ENCODE measurements around the gene PVALEF. TPM values are rescaled to one million over a fixed set of nuclear protein-coding genes. Genes with fewer than 3 reads are reported as not detected.

PVALEF gene
- total and polyA plus RNA-seq, 2 of the 8 experiments (the other 6 are each of a cell fraction or from before 2014, with no cell fraction given), result 0.03 TPM; not detected in 1

DNA sequence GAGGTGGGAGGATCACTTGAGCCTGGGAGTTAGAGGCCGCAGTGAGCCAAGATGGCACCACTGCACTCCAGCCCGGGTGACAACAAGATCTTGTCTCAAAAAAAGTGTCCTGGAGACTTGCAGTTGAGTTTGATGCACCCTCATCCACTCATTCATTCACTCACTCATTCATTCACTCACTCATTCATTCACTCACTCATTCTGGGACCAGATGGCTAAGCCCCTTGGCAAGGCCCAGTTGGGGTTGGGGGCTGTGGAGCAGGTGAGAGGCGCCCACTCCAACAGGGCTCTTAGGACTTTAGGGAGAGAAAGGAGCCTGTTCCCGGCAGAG is 1.9 kb downstream of the PVALEF start:
- Histone ChIP-seq H3K4me3 (ENCODE audit: extremely low read depth in 1 of 4, insufficient read depth in 2 of 4, low read depth in 3 of 4, low read length in 4 of 4) (no peak overlapping the region), H3K4ac (replicated peaks; ENCODE audit: insufficient read length, low read depth, low read length) (no peak overlapping the region), H4K8ac (ENCODE audit: extremely low read depth, insufficient read depth, low read length) (no peak overlapping the region), H3K4me2 (ENCODE audit: insufficient read depth in 1 of 2, low read depth in 2 of 2, low read length in 2 of 2) (0 out of 4 replicates have a peak overlapping the region, but pooled peaks of 1 of the 2 experiments have one; percentile 63), H4K91ac (replicated peaks; ENCODE audit: insufficient read length, low read length) (no peak overlapping the region), H2AK5ac (ENCODE audit: low read depth, low read length) (no peak overlapping the region), H3K36me3 (ENCODE audit: control insufficient read depth in 2 of 4, insufficient read depth in 4 of 4, low read length in 3 of 4) (no peaks in the 10 kb centered on the region; a peak in 1 of 8 replicates), H4K20me1 (replicated peaks in 1 of 2; ENCODE audit: control insufficient read depth in 1 of 2, insufficient read depth in 2 of 2, low read length in 2 of 2) (peaks cover 0 to 8% of the 10 kb centered on the region in 2 experiments), H3K9ac (replicated peaks in 1 of 4; ENCODE audit: extremely low read depth in 1 of 4, low read depth in 3 of 4, low read length in 3 of 4) (no peak overlapping the region), H3K14ac (ENCODE audit: insufficient read length) (no peak overlapping the region), H2AFZ (ENCODE audit: low read length) (no peak overlapping the region), H3K4me1 (replicated peaks in 1 of 4; ENCODE audit: control insufficient read depth in 3 of 4, insufficient read depth in 4 of 4, low read length in 3 of 4) (peaks cover 0 to 12% (median 3%) of the 10 kb centered on the region in 4 experiments; a peak in 4 of 7 replicates), H3K27me3 (replicated peaks in 1 of 4; ENCODE audit: control insufficient read depth in 3 of 4, extremely low read depth in 1 of 4, insufficient read depth in 3 of 4, low read length in 3 of 4) (peaks cover 0 to 7% (median 4%) of the 10 kb centered on the region in 4 experiments; a peak in 5 of 7 replicates), H3K23ac (ENCODE audit: insufficient read length) (no peak overlapping the region), H3K56ac (replicated peaks; ENCODE audit: insufficient read length, low read depth, low read length) (no peak overlapping the region), H4K5ac (ENCODE audit: insufficient read length, low read depth, low read length) (no peak overlapping the region), H3K23me2 (ENCODE audit: low read depth, low read length) (peaks cover 11% of the 10 kb centered on the region), H2BK15ac (ENCODE audit: low read length) (no peak overlapping the region), H3K9me3 (ENCODE audit: insufficient read depth in 2 of 2, low read depth in 1 of 2, low read length in 1 of 2) (no peaks in the 10 kb centered on the region), H3K18ac (ENCODE audit: extremely low read depth, low read length) (no peak overlapping the region), H3K27ac (ENCODE audit: low read depth, low read length) (no peak overlapping the region), H3K79me2 (ENCODE audit: control insufficient read depth in 1 of 2, insufficient read depth in 2 of 2, low read length in 2 of 2) (peaks cover 0 to 4% of the 10 kb centered on the region in 2 experiments; a peak in 2 of 4 replicates), H2BK20ac (ENCODE audit: low read length) (no peak overlapping the region), H2BK5ac (ENCODE audit: low read depth, low read length) (no peak overlapping the region), H2BK12ac (ENCODE audit: low read depth, low read length) (no peak overlapping the region), H2BK120ac (replicated peaks; ENCODE audit: low read depth, low read length) (no peak overlapping the region), H3K79me1 (ENCODE audit: low read depth, low read length) (no peaks in the 10 kb centered on the region; the same call in 1 of the 2 replicates)
- ChIA-PET CTCF (ENCODE audit: partially characterized antibody) (no interaction called here), POLR2A (ENCODE audit: partially characterized antibody) (no interaction called here)
- FAIRE-seq (no peak), DNase-seq (ENCODE audit: low read depth in 1 of 2, low spot score in 2 of 2) (no peak)
- no peak for TF ChIP-seq POU5F1 (IDR thresholded peaks at IDR 0.05; ENCODE audit: low read depth, low read length)
- TF ChIP-seq CBX8 (IDR thresholded peaks at IDR 0.05; ENCODE audit: borderline replicate concordance, low read depth, low read length), result no peak
- TF ChIP-seq SP4 (IDR thresholded peaks at IDR 0.05; ENCODE audit: low read length), result no peak
- TF ChIP-seq KDM4A (IDR thresholded peaks at IDR 0.05; ENCODE audit: low read depth, low read length, severe bottlenecking), result no peak
- no peak for TF ChIP-seq RAD21 (IDR thresholded peaks at IDR 0.05 in 1 of 2, conservative IDR thresholded peaks at IDR 0.05 in 1 of 2; ENCODE audit: low read depth in 2 of 2, low read length in 2 of 2)
- no peak for TF ChIP-seq SP2 (IDR thresholded peaks at IDR 0.05; ENCODE audit: low read length)
- no peak for TF ChIP-seq CHD2 (IDR thresholded peaks at IDR 0.05; ENCODE audit: low read length)
- no peak for TF ChIP-seq BCL11A (IDR thresholded peaks at IDR 0.05; ENCODE audit: low read depth in 2 of 2, low read length in 2 of 2)
- TF ChIP-seq ASH2L (IDR thresholded peaks at IDR 0.05; ENCODE audit: low read length), result no peak
- TF ChIP-seq, protein P1, sequence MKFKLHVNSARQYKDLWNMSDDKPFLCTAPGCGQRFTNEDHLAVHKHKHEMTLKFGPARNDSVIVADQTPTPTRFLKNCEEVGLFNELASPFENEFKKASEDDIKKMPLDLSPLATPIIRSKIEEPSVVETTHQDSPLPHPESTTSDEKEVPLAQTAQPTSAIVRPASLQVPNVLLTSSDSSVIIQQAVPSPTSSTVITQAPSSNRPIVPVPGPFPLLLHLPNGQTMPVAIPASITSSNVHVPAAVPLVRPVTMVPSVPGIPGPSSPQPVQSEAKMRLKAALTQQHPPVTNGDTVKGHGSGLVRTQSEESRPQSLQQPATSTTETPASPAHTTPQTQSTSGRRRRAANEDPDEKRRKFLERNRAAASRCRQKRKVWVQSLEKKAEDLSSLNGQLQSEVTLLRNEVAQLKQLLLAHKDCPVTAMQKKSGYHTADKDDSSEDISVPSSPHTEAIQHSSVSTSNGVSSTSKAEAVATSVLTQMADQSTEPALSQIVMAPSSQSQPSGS (IDR thresholded peaks at IDR 0.05; ENCODE audit: low read length), result no peak
- no peak for TF ChIP-seq SAP30 (IDR thresholded peaks at IDR 0.05; ENCODE audit: insufficient read depth, insufficient replicate concordance, low read length)
- no peak for TF ChIP-seq YY1 (IDR thresholded peaks at IDR 0.05; ENCODE audit: low read depth, low read length)
- TF ChIP-seq RBBP5 (IDR thresholded peaks at IDR 0.05; ENCODE audit: borderline replicate concordance, low read depth, low read length), result no peak
- WGBS, 2 experiments (ENCODE audit: extremely low coverage in 1 of 2, insufficient coverage in 1 of 2, insufficient read length in 1 of 2, insufficient replicate concordance in 2 of 2, low coverage in 1 of 2, low lambda C conversion rate in 2 of 2, missing lambda C conversion rate in 1 of 2), result 91% methylated on average over 4 of the region's 4 CpGs; no CpG with 5 or more reads in 1 of the 2 experiments
